Type B pancreatic cell (in vitro differentiated cells): ENCODE measurements around the gene FRMD4A. TPM values are rescaled to one million over a fixed set of nuclear protein-coding genes. Genes with fewer than 3 reads are reported as not detected.

Experiments
- DNase-seq: peaks from one replicate; pipeline ENCODE4 v3.0.0; 2021; ENCODE audit warnings: mixed read lengths; ENCODE audit not compliant: unreplicated experiment; ENCODE audit errors: extremely low spot score
- H3K27ac Mint-ChIP-seq: 2 replicates; pipeline ENCODE4 v1.8.0; 2021; ENCODE audit warnings: mild to moderate bottlenecking, mixed read lengths
- H3K27me3 Mint-ChIP-seq: 2 replicates; pipeline ENCODE4 v1.8.0; 2021; ENCODE audit warnings: mixed read lengths
- H3K36me3 Mint-ChIP-seq: 2 replicates; pipeline ENCODE4 v1.8.0; 2021; ENCODE audit warnings: mixed read lengths
- H3K4me1 Mint-ChIP-seq: one replicate; pipeline ENCODE4 v1.8.0; 2021; ENCODE audit warnings: mixed read lengths; ENCODE audit not compliant: unreplicated experiment
- H3K4me3 Mint-ChIP-seq: 2 replicates; pipeline ENCODE4 v1.8.0; 2021; ENCODE audit warnings: mild to moderate bottlenecking, mixed read lengths
- H3K9me3 Mint-ChIP-seq: 2 replicates; pipeline ENCODE4 v1.8.0; 2021; ENCODE audit warnings: mixed read lengths
- total RNA-seq: library from RNA; stranded (reverse); gene quantifications from 2 replicates; pipeline ENCODE4 v1.2.1, GENCODE V29; 2021; ENCODE audit warnings: low replicate concordance
- TF ChIP-seq, protein P1 (sequence below): fragments of 200-600 bp; sonication (generic); conservative IDR thresholded peaks from 2 replicates; pipeline ENCODE4 v1.5.0; 2021; ENCODE audit warnings: antibody characterized with exemption, mild to moderate bottlenecking

FRMD4A gene
- total RNA-seq, 1 donor from 2014 or later: 88.9 TPM

DNA sequence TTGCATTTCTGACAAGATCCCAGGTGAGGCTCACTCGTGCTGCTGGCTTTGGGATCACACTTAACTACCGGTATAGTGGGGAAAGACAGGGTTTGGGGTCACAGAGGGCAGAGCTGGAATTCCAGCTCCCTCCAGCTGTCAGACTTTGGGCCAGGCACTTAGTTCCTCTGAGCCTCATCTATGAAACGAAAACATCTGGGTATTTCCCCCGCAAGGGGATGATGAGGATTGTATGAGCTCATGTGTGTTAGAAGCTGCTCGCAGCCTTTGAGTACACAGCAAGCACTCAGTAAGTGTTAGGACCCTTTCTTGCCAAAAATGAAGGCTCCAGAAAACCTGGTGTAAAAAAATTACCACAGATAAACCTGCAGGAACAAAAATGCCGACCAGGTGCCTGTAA lies 677.9 kb downstream of the FRMD4A start:
- H3K27me3 Mint-ChIP-seq: no peaks in the 10 kb centered on the region
- H3K27ac Mint-ChIP-seq: no peak overlapping the region
- H3K4me1 Mint-ChIP-seq: no peaks in the 10 kb centered on the region
- H3K4me3 Mint-ChIP-seq: no peak overlapping the region
- peaks cover 37% of the 10 kb centered on the region for H3K36me3 Mint-ChIP-seq
- DNase-seq: no peak
- TF ChIP-seq, protein P1, sequence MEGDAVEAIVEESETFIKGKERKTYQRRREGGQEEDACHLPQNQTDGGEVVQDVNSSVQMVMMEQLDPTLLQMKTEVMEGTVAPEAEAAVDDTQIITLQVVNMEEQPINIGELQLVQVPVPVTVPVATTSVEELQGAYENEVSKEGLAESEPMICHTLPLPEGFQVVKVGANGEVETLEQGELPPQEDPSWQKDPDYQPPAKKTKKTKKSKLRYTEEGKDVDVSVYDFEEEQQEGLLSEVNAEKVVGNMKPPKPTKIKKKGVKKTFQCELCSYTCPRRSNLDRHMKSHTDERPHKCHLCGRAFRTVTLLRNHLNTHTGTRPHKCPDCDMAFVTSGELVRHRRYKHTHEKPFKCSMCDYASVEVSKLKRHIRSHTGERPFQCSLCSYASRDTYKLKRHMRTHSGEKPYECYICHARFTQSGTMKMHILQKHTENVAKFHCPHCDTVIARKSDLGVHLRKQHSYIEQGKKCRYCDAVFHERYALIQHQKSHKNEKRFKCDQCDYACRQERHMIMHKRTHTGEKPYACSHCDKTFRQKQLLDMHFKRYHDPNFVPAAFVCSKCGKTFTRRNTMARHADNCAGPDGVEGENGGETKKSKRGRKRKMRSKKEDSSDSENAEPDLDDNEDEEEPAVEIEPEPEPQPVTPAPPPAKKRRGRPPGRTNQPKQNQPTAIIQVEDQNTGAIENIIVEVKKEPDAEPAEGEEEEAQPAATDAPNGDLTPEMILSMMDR: no peak
- no peaks in the 10 kb centered on the region for H3K9me3 Mint-ChIP-seq

DNA sequence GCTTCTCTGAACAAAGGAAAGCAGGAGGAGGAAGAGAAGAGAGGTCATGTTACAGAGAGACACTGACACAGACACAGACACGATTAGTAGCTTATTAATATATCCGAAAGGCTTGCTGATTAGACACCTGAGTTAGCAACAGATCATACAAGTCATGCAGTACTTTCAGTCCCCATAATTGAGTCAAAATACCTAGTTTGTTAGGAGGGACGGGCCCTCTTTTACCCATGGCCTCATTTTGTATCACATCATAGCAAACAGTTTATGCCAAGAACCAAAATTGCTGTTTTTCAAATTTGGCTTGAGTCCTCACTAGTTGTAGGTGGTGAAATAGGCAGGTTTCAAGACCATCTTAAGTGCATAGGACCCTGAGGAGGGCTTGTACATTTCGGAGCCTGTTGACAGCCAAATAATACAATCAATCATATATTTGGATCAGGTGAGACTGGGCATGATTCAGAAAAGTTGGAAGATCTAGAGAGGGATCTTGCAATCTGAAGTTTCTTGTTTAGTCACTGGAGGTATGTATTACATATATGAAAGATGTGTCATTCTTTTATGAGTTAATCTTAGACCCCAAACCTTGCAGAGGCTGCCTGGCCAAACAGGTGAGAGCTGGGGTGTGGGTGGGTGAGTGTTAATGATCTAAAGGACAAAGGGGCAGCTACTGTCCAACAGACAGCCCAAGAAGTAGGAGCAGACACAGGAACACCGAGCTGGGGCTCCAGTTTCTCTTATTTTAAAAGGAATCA lies 678.6 kb downstream of the FRMD4A start:
- Mint-ChIP-seq H3K27ac (no peak overlapping the region), H3K36me3 (peaks cover 37% of the 10 kb centered on the region), H3K4me3 (no peak overlapping the region)

DNA sequence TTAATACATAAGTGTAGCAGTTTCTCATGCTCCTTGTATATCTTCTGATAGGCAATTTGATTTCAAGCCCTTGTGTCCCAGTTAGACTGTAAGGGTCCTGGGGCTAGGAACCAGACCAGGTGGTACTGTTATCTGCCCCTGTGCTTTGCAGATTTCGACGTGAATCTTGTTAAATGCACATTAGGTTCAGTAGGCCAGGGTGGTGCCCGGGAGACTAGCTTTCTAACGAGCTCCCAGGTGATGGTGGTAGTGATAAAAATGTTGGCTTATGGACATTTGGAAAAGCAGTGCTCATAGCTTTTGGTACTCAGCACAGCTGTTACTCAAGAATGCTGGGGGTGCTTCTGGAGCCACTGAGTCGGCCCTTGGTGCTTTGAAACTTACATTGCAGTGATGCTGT lies 679.8 kb downstream of the FRMD4A start:
- no peaks in the 10 kb centered on the region for H3K9me3 Mint-ChIP-seq
- H3K4me3 Mint-ChIP-seq: no peak overlapping the region
- peak overlapping the region; percentile 47 for H3K27ac Mint-ChIP-seq
- TF ChIP-seq, protein P1: no peak
- DNase-seq: no peak
- no peaks in the 10 kb centered on the region for H3K4me1 Mint-ChIP-seq
- H3K27me3 Mint-ChIP-seq: no peaks in the 10 kb centered on the region
- H3K36me3 Mint-ChIP-seq: peaks cover 46% of the 10 kb centered on the region

More for the DNA sequence above, 678.6 kb downstream of the FRMD4A start:
- TF ChIP-seq, protein P1: no peak
- no peaks in the 10 kb centered on the region for H3K27me3 Mint-ChIP-seq
- no peaks in the 10 kb centered on the region for H3K4me1 Mint-ChIP-seq
- H3K9me3 Mint-ChIP-seq: no peaks in the 10 kb centered on the region
- no peak for DNase-seq

DNA sequence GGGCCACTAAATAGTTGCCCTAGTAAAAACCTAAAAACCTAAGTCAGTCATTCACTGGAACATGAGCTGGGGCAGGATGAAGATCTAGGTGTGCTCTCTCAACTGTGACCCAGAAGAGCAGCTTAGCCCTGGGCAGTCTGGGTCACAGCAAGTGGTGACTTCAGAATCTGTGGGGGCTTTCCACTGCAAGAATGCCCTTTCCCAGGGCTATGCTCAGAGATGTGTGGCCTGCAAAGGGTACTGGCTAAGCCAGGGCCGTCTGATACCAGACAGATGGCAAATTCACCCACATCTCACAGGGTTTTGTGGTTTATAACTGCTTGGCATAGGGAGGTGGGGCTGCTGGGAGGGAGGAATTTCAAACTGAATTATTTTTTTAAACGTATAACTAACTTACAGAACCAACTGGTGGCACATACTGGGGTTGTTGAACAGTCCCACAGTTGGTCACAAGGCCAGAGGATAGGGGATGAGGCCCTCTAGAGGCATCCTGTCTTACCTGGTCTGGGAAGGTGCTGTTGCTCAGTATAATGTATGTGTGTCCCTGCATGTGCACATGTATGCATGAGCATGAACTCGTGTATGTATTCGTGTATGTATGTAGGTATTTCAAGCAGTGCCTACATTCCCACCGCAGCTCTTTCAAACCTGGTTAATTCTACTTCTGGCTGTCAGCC lies 680.7 kb downstream of the FRMD4A start:
- Mint-ChIP-seq H3K36me3 (peaks cover 53% of the 10 kb centered on the region), H3K4me1 (peaks cover 4% of the 10 kb centered on the region), H3K27me3 (no peaks in the 10 kb centered on the region), H3K27ac (peak overlapping the region; percentile 47), H3K9me3 (no peaks in the 10 kb centered on the region), H3K4me3 (no peak overlapping the region)
- no peak for DNase-seq
- TF ChIP-seq, protein P1: no peak

DNA sequence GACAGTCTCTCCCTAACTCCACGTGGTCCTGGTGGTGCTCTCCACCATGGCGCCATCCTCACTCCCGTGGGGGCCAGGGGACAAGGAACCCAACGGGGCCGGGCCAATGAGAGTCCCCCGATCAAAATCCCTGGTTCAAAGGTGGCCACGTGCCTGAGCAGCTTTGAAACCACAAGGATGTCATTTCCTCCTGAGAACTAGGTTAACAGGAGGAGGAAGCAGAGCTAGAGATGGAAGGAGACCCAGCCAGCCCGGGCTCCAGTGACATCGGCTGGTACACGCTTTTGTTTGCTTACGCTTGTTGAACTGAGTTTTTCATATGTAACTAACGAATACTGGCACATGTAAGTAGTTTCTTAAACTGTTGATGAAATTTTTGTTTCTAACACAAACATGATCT lies 682.3 kb downstream of the FRMD4A start:
- H3K4me1 Mint-ChIP-seq: peaks cover 4% of the 10 kb centered on the region
- no peak overlapping the region for H3K27ac Mint-ChIP-seq
- H3K27me3 Mint-ChIP-seq: no peaks in the 10 kb centered on the region
- H3K4me3 Mint-ChIP-seq: no peak overlapping the region
- no peaks in the 10 kb centered on the region for H3K9me3 Mint-ChIP-seq
- TF ChIP-seq, protein P1: no peak
- DNase-seq: no peak
- H3K36me3 Mint-ChIP-seq: peaks cover 55% of the 10 kb centered on the region
